Measurements from ENCODE around the gene HS2ST1.

DNA sequence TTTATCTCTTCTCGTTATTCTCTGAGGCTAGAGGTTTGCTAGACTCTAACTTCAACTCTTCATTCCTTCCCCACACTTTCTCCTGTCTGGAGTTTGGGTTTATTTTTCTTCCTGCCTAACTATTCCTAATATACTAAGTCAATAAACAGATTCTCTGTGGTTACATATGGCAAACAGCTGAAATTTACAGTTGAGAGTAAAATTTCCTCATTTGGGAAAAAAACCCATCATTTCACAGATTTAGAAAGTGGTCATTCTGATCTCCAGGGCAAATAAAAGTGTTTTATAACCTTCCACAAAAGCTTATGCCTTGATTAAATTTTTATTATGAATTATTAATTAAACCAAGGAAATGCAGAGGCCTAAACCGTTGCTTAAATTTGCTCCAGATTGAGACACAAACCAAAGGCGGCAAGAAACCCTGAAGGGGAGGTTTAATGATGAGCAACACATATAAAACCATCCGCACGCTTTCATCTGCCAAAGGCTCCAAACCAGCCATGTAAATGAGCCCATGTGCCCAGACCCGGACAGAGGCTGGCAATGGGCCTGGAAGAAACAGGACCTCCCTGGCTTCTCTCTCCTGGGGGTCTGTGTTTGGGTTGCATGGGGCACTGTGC, 212.6 kb downstream of the HS2ST1 start:
- TF ChIP-seq, protein P1, sequence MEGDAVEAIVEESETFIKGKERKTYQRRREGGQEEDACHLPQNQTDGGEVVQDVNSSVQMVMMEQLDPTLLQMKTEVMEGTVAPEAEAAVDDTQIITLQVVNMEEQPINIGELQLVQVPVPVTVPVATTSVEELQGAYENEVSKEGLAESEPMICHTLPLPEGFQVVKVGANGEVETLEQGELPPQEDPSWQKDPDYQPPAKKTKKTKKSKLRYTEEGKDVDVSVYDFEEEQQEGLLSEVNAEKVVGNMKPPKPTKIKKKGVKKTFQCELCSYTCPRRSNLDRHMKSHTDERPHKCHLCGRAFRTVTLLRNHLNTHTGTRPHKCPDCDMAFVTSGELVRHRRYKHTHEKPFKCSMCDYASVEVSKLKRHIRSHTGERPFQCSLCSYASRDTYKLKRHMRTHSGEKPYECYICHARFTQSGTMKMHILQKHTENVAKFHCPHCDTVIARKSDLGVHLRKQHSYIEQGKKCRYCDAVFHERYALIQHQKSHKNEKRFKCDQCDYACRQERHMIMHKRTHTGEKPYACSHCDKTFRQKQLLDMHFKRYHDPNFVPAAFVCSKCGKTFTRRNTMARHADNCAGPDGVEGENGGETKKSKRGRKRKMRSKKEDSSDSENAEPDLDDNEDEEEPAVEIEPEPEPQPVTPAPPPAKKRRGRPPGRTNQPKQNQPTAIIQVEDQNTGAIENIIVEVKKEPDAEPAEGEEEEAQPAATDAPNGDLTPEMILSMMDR (IDR thresholded peaks at IDR 0.05), result no peak
- TF ChIP-seq POLR2A (IDR thresholded peaks at IDR 0.05), result no peak

Measured in thyroid gland (tissue), 4 donors.